Endothelial cell of umbilical vein (primary cell): ENCODE results near the gene PSPC1. TPM values are rescaled to one million over a fixed set of nuclear protein-coding genes. Genes with fewer than 3 reads are reported as not detected.

Experiments used
- BruUV-seq: library from RNA; stranded (reverse); fragments of 400-500 nt; replicated peaks from 2 replicates; lab custom pipeline; 2021; lab: Mats Ljungman, UMichigan
- CTCF ChIA-PET: fragments of 300-600, 350-600 bp; sonication (Branson Sonifier 250); formaldehyde crosslinking; loops from one replicate; lab custom pipeline; 2021; ENCODE audit warnings: antibody characterized with exemption, inconsistent platforms; lab: Charles Lee
- POLR2A ChIA-PET: fragments of 300-600, 350-600 bp; sonication (Branson Sonifier 250); formaldehyde crosslinking; loops from one replicate; lab custom pipeline; 2021; ENCODE audit warnings: antibody characterized with exemption, inconsistent platforms; lab: Charles Lee
- DNase-seq: peaks from one replicate; pipeline ENCODE4 v3.0.0-alpha.2; 2011; ENCODE audit warnings: low read depth, low spot score
- FAIRE-seq: peaks from 2 replicates; lab custom pipeline; 2011; peaks lifted over from hg19 to GRCh38; lab: Jason Lieb, UNC
- H2AFZ ChIP-seq: 2 replicates; pipeline ENCODE4 v1.6.0; 2012; ENCODE audit warnings: low read depth, low read length, control low read depth, inconsistent platforms
- H3K27ac ChIP-seq: 2 replicates; pipeline ENCODE4 v1.5.1; 2011; ENCODE audit warnings: low read depth, mild to moderate bottlenecking, control low read depth, low read length, moderate library complexity; ENCODE audit not compliant: insufficient read depth
- H3K27me3 ChIP-seq, 2 experiments: 2 replicates each; pipeline versions ENCODE4 v1.6.0 to v1.6.1; 2011; ENCODE audit warnings: low read length in 2 of 2, mixed read lengths in 1 of 2; ENCODE audit not compliant: control insufficient read depth in 2 of 2, insufficient read depth in 2 of 2
- H3K36me3 ChIP-seq, 2 experiments: 2 replicates in 1 of 2; 3 replicates in 1 of 2; pipeline ENCODE4 v1.5.1; 2011; ENCODE audit warnings: low read length in 2 of 2, mild to moderate bottlenecking in 1 of 2, moderate library complexity in 1 of 2; ENCODE audit not compliant: control insufficient read depth in 2 of 2, insufficient read depth in 2 of 2; ENCODE audit errors: extremely low read depth in 1 of 2
- H3K4me1 ChIP-seq: 3 replicates; pipeline ENCODE4 v1.5.1; 2011; ENCODE audit warnings: mild to moderate bottlenecking, low read length; ENCODE audit not compliant: control insufficient read depth, insufficient read depth; ENCODE audit errors: extremely low read depth
- H3K4me2 ChIP-seq: 2 replicates; pipeline ENCODE4 v1.6.1; 2011; ENCODE audit warnings: low read length, control low read depth, mixed read lengths; ENCODE audit not compliant: insufficient read depth
- H3K4me3 ChIP-seq, 3 experiments: fragments of 200-600 bp in 1 of 3; sonication (generic), shearing (Covaris generic) in 1 of 3; replicated peaks in 1 of 3; 2 replicates each; pipeline ENCODE4 v1.5.1; 2011 to 2016; ENCODE audit warnings: control low read depth in 3 of 3, low read length in 3 of 3, mild to moderate bottlenecking in 2 of 3, inconsistent platforms in 1 of 3, low read depth in 1 of 3, moderate library complexity in 1 of 3; ENCODE audit not compliant: insufficient read depth in 1 of 3
- H3K79me2 ChIP-seq: 2 replicates; pipeline ENCODE4 v1.6.0; 2012; ENCODE audit warnings: low read length, inconsistent platforms; ENCODE audit not compliant: control insufficient read depth, insufficient read depth
- H3K9ac ChIP-seq: replicated peaks from 2 replicates; pipeline ENCODE3; 2011; ENCODE audit warnings: low read length, control low read depth; ENCODE audit not compliant: insufficient read depth; ENCODE audit errors: extremely low read depth
- H3K9me1 ChIP-seq: replicated peaks from 3 replicates; pipeline ENCODE4 v1.6.0; 2011; ENCODE audit warnings: mild to moderate bottlenecking, low read length; ENCODE audit not compliant: control insufficient read depth, insufficient read depth; ENCODE audit errors: extremely low read depth
- H3K9me3 ChIP-seq: replicated peaks from 2 replicates; pipeline ENCODE4 v1.5.1; 2012; ENCODE audit warnings: low read length, inconsistent platforms; ENCODE audit not compliant: control insufficient read depth, insufficient read depth
- H4K20me1 ChIP-seq: replicated peaks from 2 replicates; pipeline ENCODE3; 2011; ENCODE audit warnings: mild to moderate bottlenecking, low read length; ENCODE audit not compliant: control insufficient read depth, insufficient read depth; ENCODE audit errors: extremely low read depth
- CTCF ChIP-seq, 2 donors: IDR thresholded peaks; 1 replicate in 1 of 2; 2 replicates in 1 of 2; pipeline ENCODE4 v1.5.1; 2011; ENCODE audit warnings: low read length in 2 of 2, mild to moderate bottlenecking in 2 of 2, moderate library complexity in 2 of 2, control low read depth in 1 of 2, inconsistent platforms in 1 of 2, low read depth in 1 of 2; ENCODE audit not compliant: insufficient read depth in 1 of 2; ENCODE audit errors: extremely low read depth in 1 of 2
- EZH2 ChIP-seq: IDR thresholded peaks from 2 replicates; pipeline ENCODE4 v1.6.1; 2012; ENCODE audit warnings: borderline replicate concordance, low read depth, mild to moderate bottlenecking, moderate library complexity, low read length, inconsistent platforms; ENCODE audit not compliant: severe bottlenecking
- FOS ChIP-seq: IDR thresholded peaks from 2 replicates; pipeline ENCODE4 v1.6.1; 2011; ENCODE audit warnings: mild to moderate bottlenecking, low read length, moderate library complexity, borderline replicate concordance; ENCODE audit not compliant: insufficient read depth
- GATA2 ChIP-seq: IDR thresholded peaks from 2 replicates; pipeline ENCODE4 v1.7.0; 2011; ENCODE audit warnings: low read depth, mild to moderate bottlenecking, moderate library complexity, mixed read lengths, low read length; ENCODE audit not compliant: insufficient read length, insufficient read depth
- JUN ChIP-seq: IDR thresholded peaks from 2 replicates; pipeline ENCODE4 v1.6.1; 2011; ENCODE audit warnings: borderline replicate concordance, low read depth; ENCODE audit not compliant: insufficient read length, insufficient read depth
- MAX ChIP-seq: IDR thresholded peaks from 2 replicates; pipeline ENCODE4 v1.6.1; 2011; ENCODE audit not compliant: insufficient read depth, insufficient read length
- MYC ChIP-seq: IDR thresholded peaks from one replicate; pipeline ENCODE4 v1.6.1; 2011; ENCODE audit warnings: mild to moderate bottlenecking, low read depth, low read length
- POLR2A ChIP-seq: IDR thresholded peaks from 2 replicates; pipeline ENCODE4 v1.6.1; 2012; ENCODE audit warnings: low read depth, mild to moderate bottlenecking, control low read depth, low read length
- POLR2AphosphoS5 ChIP-seq: IDR thresholded peaks from 2 replicates; pipeline ENCODE4 v1.6.1; 2012; ENCODE audit warnings: low read depth, mild to moderate bottlenecking, control low read depth, low read length, moderate library complexity; ENCODE audit not compliant: insufficient read depth
- dilution Hi-C: fragments of 300-500 bp; cut with MboI; formaldehyde crosslinking; loops from one replicate; pipeline ENCODE4 v1.15.0; 2019; ENCODE audit warnings: low sequenced_read_pairs; ENCODE audit not compliant: extremely low pct_ligation_motif_present
- intact Hi-C: fragments of 100-400 bp; cut with micrococcal nuclease; formaldehyde crosslinking; loops from one replicate; pipeline ENCODE4 v1.10.0; 2022
- polyA plus RNA-seq, 4 experiments: library from polyadenylated mRNA; depleted of rRNA in 3 of 4; stranded (reverse) in 3 of 4; unstranded in 1 of 4; fragments of >200 nt; gene quantifications; 2 replicates each; pipeline versions ENCODE4 v1.2.1 to v1.2.3, GENCODE V29; 2011 to 2012; ENCODE audit warnings: missing spikeins in 1 of 4
- total RNA-seq: library from RNA; stranded (reverse); gene quantifications from 2 replicates; pipeline ENCODE4 v1.2.3, GENCODE V29; 2021

Gene PSPC1
- total and polyA plus RNA-seq, 2 donors (not counting 3 experiments of a cell fraction or from before 2014, with no cell fraction given), result 22.8 to 55.7 TPM

GRCh38 chr13:19665427-19665859, 117.3 kb downstream of the PSPC1 start:
- H3K27ac ChIP-seq, result no peak overlapping the region
- CTCF ChIA-PET, result interaction anchor here (1.7 kb wide), 1 partner anchor 12 kb away, joined by 4 read pairs; no protein-coding TSS in a partner anchor
- no peak overlapping the region for H2AFZ ChIP-seq

More at GRCh38 chr13:19665427-19665859, 117.3 kb downstream of the PSPC1 start:
- no TSS peak for BruUV-seq
- DNase-seq, result no peak
- no peak overlapping the region for H3K4me2 ChIP-seq
- H3K79me2 ChIP-seq, result no peaks in the 10 kb centered on the region
- H3K4me3 ChIP-seq, result no peak overlapping the region
- no peaks in the 10 kb centered on the region for H3K4me1 ChIP-seq
- no peaks in the 10 kb centered on the region for H3K27me3 ChIP-seq
- no peaks in the 10 kb centered on the region for H3K9me1 ChIP-seq
- TF ChIP-seq POLR2AphosphoS5, result no peak
- no peak for TF ChIP-seq FOS
- TF ChIP-seq POLR2A, result no peak
- no peak for TF ChIP-seq MAX
- no peak for TF ChIP-seq MYC
- no peak for TF ChIP-seq JUN
- TF ChIP-seq GATA2, result no peak
- TF ChIP-seq EZH2, result no peak
- no peak for TF ChIP-seq CTCF (IDR thresholded peaks at IDR 0.05; ENCODE audit: extremely low read depth in 1 of 2, insufficient read depth in 1 of 2, low read depth in 1 of 2, low read length in 2 of 2)
- intact Hi-C loops (no loop called here), dilution Hi-C loops (no loop called here)
- no peak overlapping the region for H3K9ac ChIP-seq
- no peaks in the 10 kb centered on the region for H3K9me3 ChIP-seq
- no peaks in the 10 kb centered on the region for H4K20me1 ChIP-seq
- H3K36me3 ChIP-seq, result peaks cover 5 to 17% of the 10 kb centered on the region in 2 experiments
- POLR2A ChIA-PET, result no interaction called here
- FAIRE-seq, result no peak
